Bronchial epithelial cell (primary cell): ENCODE measurements around the gene PAOX. TPM values are rescaled to one million over a fixed set of nuclear protein-coding genes. Genes with fewer than 3 reads are reported as not detected.

Experiments used
- DNase-seq: peaks from one replicate; pipeline ENCODE4 v3.0.0-alpha.2; 2010; ENCODE audit warnings: low read depth
- FAIRE-seq: peaks from 2 replicates; lab custom pipeline; 2011; peaks lifted over from hg19 to GRCh38; lab: Jason Lieb, UNC
- H3K27me3 ChIP-seq: 2 replicates; pipeline ENCODE4 v1.5.1; 2011; ENCODE audit warnings: low read length; ENCODE audit not compliant: control insufficient read depth, insufficient read depth
- H3K36me3 ChIP-seq: 2 replicates; pipeline ENCODE4 v1.5.1; 2011; ENCODE audit warnings: low read length; ENCODE audit not compliant: control insufficient read depth, insufficient read depth
- H3K4me3 ChIP-seq: 2 replicates; pipeline ENCODE4 v1.5.1; 2011; ENCODE audit warnings: mild to moderate bottlenecking, low read depth, low read length, control low read depth
- total RNA-seq: library from RNA; depleted of rRNA; stranded (reverse); fragments of >200 nt; gene quantifications from 2 replicates; pipeline ENCODE4 v1.2.1, GENCODE V29; 2014
- TF ChIP-seq, protein P1 (sequence below): IDR thresholded peaks from 2 replicates; pipeline ENCODE4 v1.5.1; 2011; ENCODE audit warnings: mild to moderate bottlenecking, moderate library complexity, low read length, control low read depth, inconsistent platforms; ENCODE audit not compliant: insufficient read depth, severe bottlenecking

Gene PAOX
- total RNA-seq, 1 donor from 2014 or later, result 5.0 TPM

DNA sequence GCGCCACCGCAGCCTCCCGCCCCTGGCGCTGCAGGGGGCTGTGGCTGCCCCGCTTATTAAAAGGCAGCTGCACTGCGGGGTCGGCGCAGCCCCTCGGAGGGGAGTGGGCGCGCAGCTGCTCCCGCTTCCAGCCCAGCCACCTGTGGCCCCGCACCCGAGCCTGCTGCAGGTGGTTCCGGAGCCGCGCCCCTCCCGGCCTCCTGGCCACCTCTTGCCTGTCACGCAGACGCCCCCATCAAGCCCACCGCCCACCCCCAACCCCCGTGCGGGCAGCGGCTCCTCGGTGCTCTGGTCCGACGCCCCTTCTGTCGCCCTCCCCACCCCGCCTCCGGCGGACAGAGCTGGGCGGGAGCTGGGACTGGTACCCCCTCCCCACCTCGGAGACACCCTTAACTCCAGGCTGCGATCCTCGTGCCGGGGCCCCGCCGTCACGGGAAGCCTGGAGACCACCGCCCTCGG is 42.9 kb upstream of the PAOX start:
- FAIRE-seq (no peak), DNase-seq (no peak)
- Histone ChIP-seq H3K36me3 (no peaks in the 10 kb centered on the region), H3K4me3 (no peak overlapping the region), H3K27me3 (peaks cover 33% of the 10 kb centered on the region)
- TF ChIP-seq, protein P1, sequence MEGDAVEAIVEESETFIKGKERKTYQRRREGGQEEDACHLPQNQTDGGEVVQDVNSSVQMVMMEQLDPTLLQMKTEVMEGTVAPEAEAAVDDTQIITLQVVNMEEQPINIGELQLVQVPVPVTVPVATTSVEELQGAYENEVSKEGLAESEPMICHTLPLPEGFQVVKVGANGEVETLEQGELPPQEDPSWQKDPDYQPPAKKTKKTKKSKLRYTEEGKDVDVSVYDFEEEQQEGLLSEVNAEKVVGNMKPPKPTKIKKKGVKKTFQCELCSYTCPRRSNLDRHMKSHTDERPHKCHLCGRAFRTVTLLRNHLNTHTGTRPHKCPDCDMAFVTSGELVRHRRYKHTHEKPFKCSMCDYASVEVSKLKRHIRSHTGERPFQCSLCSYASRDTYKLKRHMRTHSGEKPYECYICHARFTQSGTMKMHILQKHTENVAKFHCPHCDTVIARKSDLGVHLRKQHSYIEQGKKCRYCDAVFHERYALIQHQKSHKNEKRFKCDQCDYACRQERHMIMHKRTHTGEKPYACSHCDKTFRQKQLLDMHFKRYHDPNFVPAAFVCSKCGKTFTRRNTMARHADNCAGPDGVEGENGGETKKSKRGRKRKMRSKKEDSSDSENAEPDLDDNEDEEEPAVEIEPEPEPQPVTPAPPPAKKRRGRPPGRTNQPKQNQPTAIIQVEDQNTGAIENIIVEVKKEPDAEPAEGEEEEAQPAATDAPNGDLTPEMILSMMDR, result no peak

DNA sequence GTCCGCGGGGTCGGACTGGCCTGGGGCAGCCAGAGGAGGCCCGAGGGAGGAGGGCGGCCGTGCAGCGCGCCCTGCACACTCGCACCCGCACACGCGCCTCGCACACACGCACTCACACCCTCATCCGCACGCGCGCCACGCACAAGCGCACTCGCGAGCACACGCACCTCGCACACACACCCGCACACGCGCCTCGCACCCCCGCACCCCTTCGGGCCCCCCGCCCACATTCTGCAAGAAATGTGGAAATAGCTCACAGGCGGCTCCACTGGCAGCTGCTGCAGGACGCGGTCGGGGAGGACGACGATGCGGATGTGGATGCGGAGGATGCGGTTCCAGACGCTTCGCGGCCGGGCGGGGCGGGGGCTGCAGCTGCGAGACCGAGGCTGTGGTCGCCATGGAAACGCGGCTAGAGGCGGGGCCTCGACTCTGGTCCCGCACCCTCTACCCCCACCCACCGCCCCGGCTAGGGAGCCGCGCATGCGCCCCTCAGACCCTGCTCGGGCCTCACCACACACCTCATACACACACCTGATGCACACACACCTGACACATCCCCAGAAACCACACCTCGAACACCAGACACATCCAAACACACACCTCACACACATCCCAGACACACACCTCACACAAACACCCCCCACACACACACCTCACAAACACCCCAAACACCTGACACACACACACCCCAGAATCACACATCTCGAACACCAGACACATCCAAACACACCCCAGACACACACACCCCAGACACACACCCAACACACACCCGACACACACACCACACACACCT is 42.3 kb upstream of the PAOX start, which contains the start of gene CALY:
TSS of gene CALY (minus strand) at position 320 of the 793 bp plus-strand sequence. CDS start 7,907 bp downstream, outside the sequence.
- no peak within 1 kb of the TSS for H3K4me3 ChIP-seq

DNA sequence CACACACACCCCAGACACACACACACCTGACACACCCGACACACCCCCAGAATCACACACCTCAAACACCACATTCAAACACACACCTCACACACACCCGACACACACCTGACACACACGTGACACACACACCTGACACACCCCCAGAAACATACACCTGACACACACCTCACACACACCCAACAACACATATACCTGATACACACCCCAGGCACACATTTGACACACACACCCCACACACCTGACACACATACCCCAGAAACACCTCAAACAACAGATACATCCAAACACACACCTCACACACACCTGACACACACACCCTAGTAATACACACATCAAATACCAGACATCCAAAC is 41.7 kb upstream of the PAOX start:
- H3K36me3 ChIP-seq, result no peaks in the 10 kb centered on the region
- TF ChIP-seq, protein P1, result no peak
- DNase-seq (no peak), FAIRE-seq (no peak)
- H3K27me3 ChIP-seq, result peaks cover 32% of the 10 kb centered on the region
- no peak overlapping the region for H3K4me3 ChIP-seq

More for the DNA sequence above, 42.3 kb upstream of the PAOX start, which contains the start of gene CALY:
- peaks cover 33% of the 10 kb centered on the region for H3K27me3 ChIP-seq
- DNase-seq (no peak), FAIRE-seq (no peak)
- no peaks in the 10 kb centered on the region for H3K36me3 ChIP-seq
- TF ChIP-seq, protein P1, result no peak

DNA sequence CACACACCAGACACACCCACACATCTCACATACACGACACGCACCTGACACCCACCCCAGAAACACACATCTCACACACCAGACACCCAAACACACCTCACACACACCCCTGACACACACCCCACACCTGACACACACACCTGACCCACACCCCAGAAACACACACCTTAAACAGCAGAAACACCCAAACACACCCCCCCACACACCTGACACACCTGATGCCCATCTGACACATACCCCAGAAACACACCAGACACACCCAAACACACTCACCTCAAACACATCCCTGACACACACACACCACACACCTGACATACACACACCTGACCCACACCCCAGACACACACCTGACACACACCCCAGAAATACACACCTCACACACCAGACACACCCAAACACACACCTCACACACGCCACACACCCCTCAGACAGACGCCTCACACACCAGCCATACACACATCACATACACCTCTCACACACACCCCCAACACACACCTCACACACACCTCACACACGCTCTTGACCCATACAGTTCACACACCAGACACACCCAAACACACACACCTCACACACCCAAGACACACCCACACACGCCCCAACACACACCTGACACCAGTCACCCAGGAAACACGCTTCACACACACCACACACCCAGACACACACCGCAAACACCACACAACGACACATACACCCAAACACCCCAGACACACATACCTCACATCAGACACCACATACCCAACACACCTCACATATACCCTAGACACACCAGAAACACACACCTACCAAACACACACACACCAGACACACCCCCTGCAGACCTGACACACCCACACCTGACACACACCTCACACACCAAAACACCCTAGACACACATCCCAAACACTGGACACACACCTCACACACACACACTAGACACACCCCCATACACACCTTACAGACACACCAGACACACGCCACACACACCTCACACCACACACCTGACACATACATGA is 40.7 kb upstream of the PAOX start:
- TF ChIP-seq, protein P1, result no peak
- FAIRE-seq (no peak), DNase-seq (no peak)
- Histone ChIP-seq H3K27me3 (peaks cover 26% of the 10 kb centered on the region), H3K36me3 (no peaks in the 10 kb centered on the region), H3K4me3 (no peak overlapping the region)

DNA sequence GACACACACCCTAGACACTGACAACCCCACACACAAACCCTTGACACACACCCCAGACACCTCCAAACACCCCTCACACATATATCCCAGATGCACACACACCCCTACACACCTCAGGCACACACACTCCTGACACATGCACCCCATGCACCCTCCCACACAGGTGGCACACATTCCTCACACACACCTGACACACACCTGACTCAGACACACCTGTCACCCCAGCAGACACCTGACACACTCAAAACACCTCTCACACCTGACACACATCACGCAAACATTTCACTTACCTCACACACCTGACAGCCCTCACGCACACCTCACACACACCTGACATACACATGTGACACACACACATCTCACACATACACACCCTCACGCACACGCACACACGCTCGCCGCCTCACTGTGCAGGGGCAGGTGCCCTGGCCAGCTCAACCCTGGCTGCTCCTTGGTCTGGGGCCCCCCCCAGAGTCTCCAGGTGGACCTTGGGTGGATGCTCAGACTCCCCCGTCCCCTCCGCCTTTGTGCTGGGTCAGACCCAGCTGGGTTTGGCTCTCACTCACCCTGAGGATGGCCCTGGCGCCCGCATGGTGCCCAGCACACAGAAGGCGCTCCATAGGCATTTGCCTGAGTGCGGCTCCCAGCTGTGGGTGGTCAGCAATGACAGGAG is 39.2 kb upstream of the PAOX start:
- DNase-seq (no peak), FAIRE-seq (no peak)
- Histone ChIP-seq H3K27me3 (peaks cover 22% of the 10 kb centered on the region), H3K4me3 (no peak overlapping the region), H3K36me3 (no peaks in the 10 kb centered on the region)
- TF ChIP-seq, protein P1, result no peak
